PC-9 (cell line): ENCODE measurements around the gene DENND4A.

Experiments
- EZH2 ChIP-seq: fragments of 200-600 bp; sonication (generic); IDR thresholded peaks from 2 replicates; pipeline ENCODE4 v1.8.0; 2017; ENCODE audit warnings: antibody characterized with exemption, low read depth
- TF ChIP-seq, protein P1 (sequence below): fragments of 200-600 bp; sonication (generic); conservative IDR thresholded peaks from 2 replicates; pipeline ENCODE4 v1.6.1; 2017; ENCODE audit warnings: mixed run types, antibody characterized with exemption, mild to moderate bottlenecking, moderate library complexity

DNA sequence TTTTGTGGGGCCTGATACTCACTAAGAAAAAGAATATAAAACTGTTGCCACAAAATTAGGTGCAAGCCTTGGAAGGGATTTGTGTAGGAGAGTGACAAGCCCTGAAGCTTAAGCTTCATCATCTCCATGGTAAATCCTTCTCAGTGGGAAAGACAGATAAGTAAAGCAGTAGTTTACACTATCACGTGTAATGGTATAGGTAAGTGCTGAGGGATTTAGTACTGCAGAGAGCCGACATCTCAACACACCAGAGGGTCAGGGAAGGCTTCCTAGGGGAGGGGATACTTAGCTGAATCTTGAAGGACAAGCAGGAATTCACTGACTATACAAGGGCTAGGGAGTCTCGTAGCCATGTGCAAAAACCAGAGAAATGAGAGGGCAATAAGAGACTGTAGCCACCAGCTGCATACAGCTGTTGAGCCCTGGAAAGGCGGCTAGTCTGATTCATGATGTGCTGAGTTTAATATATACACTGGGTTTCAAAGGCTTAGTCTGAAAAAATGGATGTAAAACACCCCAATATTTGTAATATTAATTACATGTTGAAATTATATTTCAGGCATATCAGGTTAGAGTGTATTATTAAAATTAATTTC, 159.2 kb downstream of the DENND4A start:
- TF ChIP-seq EZH2: no peak
- TF ChIP-seq, protein P1, sequence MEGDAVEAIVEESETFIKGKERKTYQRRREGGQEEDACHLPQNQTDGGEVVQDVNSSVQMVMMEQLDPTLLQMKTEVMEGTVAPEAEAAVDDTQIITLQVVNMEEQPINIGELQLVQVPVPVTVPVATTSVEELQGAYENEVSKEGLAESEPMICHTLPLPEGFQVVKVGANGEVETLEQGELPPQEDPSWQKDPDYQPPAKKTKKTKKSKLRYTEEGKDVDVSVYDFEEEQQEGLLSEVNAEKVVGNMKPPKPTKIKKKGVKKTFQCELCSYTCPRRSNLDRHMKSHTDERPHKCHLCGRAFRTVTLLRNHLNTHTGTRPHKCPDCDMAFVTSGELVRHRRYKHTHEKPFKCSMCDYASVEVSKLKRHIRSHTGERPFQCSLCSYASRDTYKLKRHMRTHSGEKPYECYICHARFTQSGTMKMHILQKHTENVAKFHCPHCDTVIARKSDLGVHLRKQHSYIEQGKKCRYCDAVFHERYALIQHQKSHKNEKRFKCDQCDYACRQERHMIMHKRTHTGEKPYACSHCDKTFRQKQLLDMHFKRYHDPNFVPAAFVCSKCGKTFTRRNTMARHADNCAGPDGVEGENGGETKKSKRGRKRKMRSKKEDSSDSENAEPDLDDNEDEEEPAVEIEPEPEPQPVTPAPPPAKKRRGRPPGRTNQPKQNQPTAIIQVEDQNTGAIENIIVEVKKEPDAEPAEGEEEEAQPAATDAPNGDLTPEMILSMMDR: no peak
